SU-DHL-6 (cell line): ENCODE measurements around the gene ZNF789.

Experiments
- CTCF ChIP-seq: fragments of 200-600 bp; sonication (generic); IDR thresholded peaks from one replicate; pipeline ENCODE4 v1.5.1; 2017; ENCODE audit warnings: antibody characterized with exemption, mild to moderate bottlenecking, low read length, moderate library complexity; ENCODE audit not compliant: insufficient read depth, poor library complexity, severe bottlenecking
- EZH2phosphoT487 ChIP-seq: fragments of 200-600 bp; sonication (generic), shearing (Covaris generic); conservative IDR thresholded peaks from 2 replicates; pipeline ENCODE4 v1.6.1; 2018; ENCODE audit warnings: mild to moderate bottlenecking, antibody characterized with exemption, low read length, moderate library complexity, mixed read lengths

GRCh38 chr7:99429756-99430155 lies 42.9 kb upstream of the ZNF789 start:
- no peak for TF ChIP-seq CTCF
- TF ChIP-seq EZH2phosphoT487: no peak
